ENCODE data around the gene KCND2. TPM values are rescaled to one million over a fixed set of nuclear protein-coding genes. Genes with fewer than 3 reads are reported as not detected.

The KCND2 gene
- 3.3 and 5.0 TPM in 2 replicates for total RNA-seq

DNA sequence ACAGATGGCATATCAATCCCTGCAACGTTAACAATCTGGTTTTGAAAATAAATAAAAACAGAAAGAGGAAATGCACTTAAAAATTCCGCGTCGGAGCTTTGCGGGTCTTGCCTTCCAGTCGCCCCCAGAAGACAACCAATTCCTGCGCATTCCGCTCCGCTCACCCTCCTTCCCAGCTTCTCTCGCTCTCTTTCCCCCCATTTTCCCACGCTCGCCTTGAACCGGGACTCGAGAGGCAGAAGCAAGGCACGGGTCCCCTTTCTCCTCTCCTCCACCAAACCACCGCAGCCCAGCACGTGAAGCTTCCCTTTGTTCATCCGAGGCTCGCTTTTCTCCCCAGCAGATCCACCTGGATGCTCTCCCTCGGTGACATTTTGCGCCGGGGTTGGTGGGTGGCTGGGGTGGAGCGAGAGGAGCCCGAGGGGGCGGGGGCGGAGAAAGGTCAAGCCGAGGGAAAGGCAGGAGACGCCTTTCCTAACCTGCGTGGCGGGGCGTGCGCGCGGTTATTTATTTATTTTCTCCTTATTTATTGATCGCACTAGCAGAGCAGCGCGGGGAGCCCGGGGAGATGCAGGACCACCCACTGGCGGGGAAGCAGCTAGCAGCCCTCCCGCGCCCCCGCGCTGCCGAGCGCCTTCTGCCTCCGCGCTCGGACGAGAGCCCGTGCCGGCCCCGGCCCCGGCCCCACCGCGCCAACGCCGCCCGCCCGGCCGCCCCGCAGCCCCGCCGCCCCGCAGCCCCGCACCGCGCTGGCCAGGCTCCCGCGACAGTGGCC is at the start of gene KCND2:
TSS of gene KCND2 (plus strand) at position 475 of the 775 bp plus-strand sequence.

Data from bronchial smooth muscle cell (primary cell).